ENCODE measurements around the gene IQCF5. TPM values are rescaled to one million over a fixed set of nuclear protein-coding genes. Genes with fewer than 3 reads are reported as not detected.

Gene IQCF5
- total and polyA plus RNA-seq, 9 of the 15 experiments (the other 6 are each of a cell fraction or from before 2014, with no cell fraction given), result not detected

- H3K79me2 ChIP-seq (ENCODE audit: control insufficient read depth, insufficient read depth, low read length), result no peaks in the 10 kb centered on the region
- H4K20me1 ChIP-seq (replicated peaks; ENCODE audit: control insufficient read depth, insufficient read depth, low read length), result no peaks in the 10 kb centered on the region
- H3K36me3 ChIP-seq (ENCODE audit: control insufficient read depth, insufficient read depth, low read length), result no peaks in the 10 kb centered on the region
- DNase-seq (ENCODE audit: extremely low read depth in 1 of 4, low spot score in 3 of 4) (no peak), FAIRE-seq (no peak), ATAC-seq (no peak)
- intact Hi-C loops (cut with micrococcal nuclease), result no loop called here
- no peaks in the 10 kb centered on the region; a peak in 1 of 5 replicates for H3K4me1 ChIP-seq (replicated peaks in 1 of 2; ENCODE audit: control insufficient read depth in 2 of 2, insufficient read depth in 2 of 2, low read length in 2 of 2)
- no TSS peak for BruUV-seq (replicated peaks)
- no peaks in the 10 kb centered on the region; a peak in 2 of 5 replicates for H3K27me3 ChIP-seq (ENCODE audit: control insufficient read depth in 2 of 2, insufficient read depth in 2 of 2, low read length in 2 of 2)
- TF ChIP-seq GMEB1 (CRISPR knock-in tag; IDR thresholded peaks at IDR 0.05), result no peak
- TF ChIP-seq CGGBP1 (CRISPR knock-in tag; IDR thresholded peaks at IDR 0.05), result no peak
- TF ChIP-seq CEBPG (CRISPR knock-in tag; IDR thresholded peaks at IDR 0.05), result no peak
- TF ChIP-seq CEBPG (tag; conservative IDR thresholded peaks at IDR 0.05 in 1 of 2, IDR thresholded peaks at IDR 0.05 in 1 of 2), result no peak
- no peak for TF ChIP-seq ID3 (CRISPR knock-in tag; IDR thresholded peaks at IDR 0.05)
- TF ChIP-seq ID3 (tag; IDR thresholded peaks at IDR 0.05), result no peak
- TF ChIP-seq PKNOX1 (IDR thresholded peaks at IDR 0.05), result no peak
- no peak for TF ChIP-seq ZNF124 (CRISPR knock-in tag; IDR thresholded peaks at IDR 0.05)
- TF ChIP-seq ZNF140 (CRISPR knock-in tag; IDR thresholded peaks at IDR 0.05), result no peak
- TF ChIP-seq MAZ (CRISPR knock-in tag; conservative IDR thresholded peaks at IDR 0.05 in 1 of 2, IDR thresholded peaks at IDR 0.05 in 1 of 2), result no peak
- no peak overlapping the region for H3K4me2 ChIP-seq (ENCODE audit: insufficient read depth, low read length)
- no peak overlapping the region for H3K27ac ChIP-seq (ENCODE audit: extremely low read depth, low read depth, low read length)
- H2AFZ ChIP-seq (ENCODE audit: low read depth, low read length), result no peak overlapping the region
- in situ Hi-C loops (cut with MboI), result no loop called here
- H3K9me1 ChIP-seq (ENCODE audit: control insufficient read depth, insufficient read depth, low read length), result no peaks in the 10 kb centered on the region
- no peak overlapping the region for H3K9ac ChIP-seq (ENCODE audit: insufficient read depth in 1 of 2, low read depth in 2 of 2, low read length in 2 of 2)
- ChIA-PET CTCF (ENCODE audit: low intra/inter-chr PET ratio) (no interaction called here), POLR2A (no interaction called here)
- no peaks in the 10 kb centered on the region for H3K9me3 ChIP-seq (replicated peaks; ENCODE audit: control insufficient read depth, insufficient read depth, low read depth, low read length)
- H3K4me3 ChIP-seq, result no peak overlapping the region
Observed at GRCh38 chr3:51886447-51886846, 11.0 kb upstream of the IQCF5 start.

All from K562 (cell line).